ENCODE results near the gene AVPR2. TPM values are rescaled to one million over a fixed set of nuclear protein-coding genes. Genes with fewer than 3 reads are reported as not detected.
A peak's percentile ranks its signal among the peaks of the same experiment; 100 is the strongest.

Gene AVPR2
- polyA plus RNA-seq, 1 donor from 2014 or later: not detected

DNA sequence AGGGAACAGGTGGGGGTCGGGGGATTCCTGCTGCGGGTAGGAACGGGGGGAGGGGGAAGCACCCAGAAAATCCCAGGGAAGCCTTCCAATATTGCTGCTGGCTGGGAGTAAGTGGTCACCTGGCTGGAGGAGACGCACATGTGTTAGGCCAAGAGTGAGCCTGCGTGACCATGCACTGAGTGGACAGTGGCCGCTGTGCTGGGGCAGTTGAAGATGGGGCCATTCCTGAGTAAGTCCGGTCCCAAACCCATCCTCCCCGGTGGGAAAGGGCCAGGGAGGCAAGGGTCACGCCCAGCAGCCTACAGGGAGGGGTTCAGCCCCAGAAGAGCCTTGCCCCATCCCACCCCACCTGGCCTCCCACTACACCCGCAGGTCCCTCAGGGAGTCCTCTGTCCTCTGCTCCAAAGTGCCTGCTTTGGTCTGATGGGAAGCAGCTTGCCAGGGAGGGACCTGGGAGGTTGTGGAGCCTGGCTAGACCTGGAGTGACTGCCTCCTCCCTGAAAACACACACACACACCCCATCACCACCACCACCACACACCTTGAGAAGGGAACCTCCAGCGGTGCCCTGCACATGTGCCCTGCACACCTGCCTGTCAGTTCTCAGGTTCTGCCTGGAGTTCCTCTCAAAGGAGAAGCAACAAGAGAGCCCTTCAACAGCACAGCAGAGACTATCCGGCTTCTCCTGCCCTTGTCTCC is 24.6 kb upstream of the AVPR2 start:
- Histone ChIP-seq H3K9ac (ENCODE audit: low read length) (peak overlapping the region; percentile 90), H3K27ac (ENCODE audit: low read length) (peak overlapping the region; percentile 95), H3K4me2 (ENCODE audit: low read length) (no peak overlapping the region), H3K79me2 (replicated peaks; ENCODE audit: insufficient read depth, low read length) (peaks cover 59% of the 10 kb centered on the region), H4K20me1 (ENCODE audit: insufficient read depth) (no peaks in the 10 kb centered on the region), H2AFZ (ENCODE audit: low read depth, low read length) (no peak overlapping the region), H3K9me3 (ENCODE audit: low read length) (no peaks in the 10 kb centered on the region), H3K9me2 (ENCODE audit: insufficient read depth, low read length) (no peaks in the 10 kb centered on the region), H3K36me3 (ENCODE audit: insufficient read depth, low read length) (no peaks in the 10 kb centered on the region), H3F3A (ENCODE audit: insufficient read depth, low read length, poor library complexity, severe bottlenecking) (no peaks in the 10 kb centered on the region), H3K4me3 (ENCODE audit: low read length) (peak overlapping the region; percentile 86), H3K27me3 (ENCODE audit: insufficient read depth, low read depth, low read length) (no peaks in the 10 kb centered on the region)
- TF ChIP-seq TAF1 (IDR thresholded peaks at IDR 0.05; ENCODE audit: low read depth): no peak
- no peak for TF ChIP-seq SMC3 (conservative IDR thresholded peaks at IDR 0.05; ENCODE audit: poor library complexity)
- TF ChIP-seq CTCF (IDR thresholded peaks at IDR 0.05; ENCODE audit: poor library complexity, severe bottlenecking): no peak
- no peak for TF ChIP-seq MXI1 (conservative IDR thresholded peaks at IDR 0.05; ENCODE audit: poor library complexity, severe bottlenecking)
- no peak for TF ChIP-seq RAD21 (conservative IDR thresholded peaks at IDR 0.05)
- TF ChIP-seq EP300 (conservative IDR thresholded peaks at IDR 0.05; ENCODE audit: poor library complexity, severe bottlenecking): no peak
- no peak for TF ChIP-seq REST (IDR thresholded peaks at IDR 0.05; ENCODE audit: borderline replicate concordance)
- TF ChIP-seq EZH2 (IDR thresholded peaks at IDR 0.05; ENCODE audit: borderline replicate concordance, insufficient read depth, low read length, poor library complexity, severe bottlenecking): no peak

GRCh38 chrX:153880440-153880815 is 24.0 kb upstream of the AVPR2 start:
- TF ChIP-seq RAD21 (conservative IDR thresholded peaks at IDR 0.05): no peak
- TF ChIP-seq POLR2AphosphoS5 (IDR thresholded peaks at IDR 0.05): no peak
- no peak for TF ChIP-seq EZH2 (IDR thresholded peaks at IDR 0.05; ENCODE audit: borderline replicate concordance, insufficient read depth, low read length, poor library complexity, severe bottlenecking)
- no peak for TF ChIP-seq CTCF (IDR thresholded peaks at IDR 0.05; ENCODE audit: poor library complexity, severe bottlenecking)
- TF ChIP-seq MXI1 (conservative IDR thresholded peaks at IDR 0.05; ENCODE audit: poor library complexity, severe bottlenecking): no peak
- TF ChIP-seq REST (IDR thresholded peaks at IDR 0.05; ENCODE audit: borderline replicate concordance): no peak
- no peak for TF ChIP-seq SMC3 (conservative IDR thresholded peaks at IDR 0.05; ENCODE audit: poor library complexity)
- no peak for TF ChIP-seq TAF1 (IDR thresholded peaks at IDR 0.05; ENCODE audit: low read depth)
- TF ChIP-seq EP300 (conservative IDR thresholded peaks at IDR 0.05; ENCODE audit: poor library complexity, severe bottlenecking): no peak
- no peaks in the 10 kb centered on the region for H3K36me3 ChIP-seq (ENCODE audit: insufficient read depth, low read length)

More at GRCh38 chrX:153880440-153880815, 24.0 kb upstream of the AVPR2 start:
- Histone ChIP-seq H3K4me2 (ENCODE audit: low read length) (no peak overlapping the region), H3K27ac (ENCODE audit: low read length) (peak overlapping the region; percentile 95), H2AFZ (ENCODE audit: low read depth, low read length) (no peak overlapping the region), H3F3A (ENCODE audit: insufficient read depth, low read length, poor library complexity, severe bottlenecking) (no peaks in the 10 kb centered on the region), H3K9ac (ENCODE audit: low read length) (peak overlapping the region; percentile 90), H3K79me2 (replicated peaks; ENCODE audit: insufficient read depth, low read length) (peaks cover 59% of the 10 kb centered on the region), H4K20me1 (ENCODE audit: insufficient read depth) (no peaks in the 10 kb centered on the region), H3K27me3 (ENCODE audit: insufficient read depth, low read depth, low read length) (no peaks in the 10 kb centered on the region), H3K9me2 (ENCODE audit: insufficient read depth, low read length) (no peaks in the 10 kb centered on the region), H3K9me3 (ENCODE audit: low read length) (no peaks in the 10 kb centered on the region), H3K4me3 (ENCODE audit: low read length) (peak overlapping the region; percentile 86)

All from neural cell (in vitro differentiated cells).